HL-60 (cell line): ENCODE data around the gene FGD3.

Experiments used
- GABPA ChIP-seq: IDR thresholded peaks from 2 replicates; pipeline ENCODE4 v1.6.1; 2012; ENCODE audit warnings: low read depth
- SPI1 ChIP-seq: IDR thresholded peaks from 2 replicates; pipeline ENCODE4 v1.6.1; 2012; ENCODE audit warnings: low read depth, mild to moderate bottlenecking, borderline replicate concordance
- TF ChIP-seq, protein P1 (sequence below): IDR thresholded peaks from one replicate; pipeline ENCODE4 v1.5.1; 2011; ENCODE audit warnings: low read length, control low read depth, inconsistent platforms; ENCODE audit not compliant: insufficient read depth

DNA sequence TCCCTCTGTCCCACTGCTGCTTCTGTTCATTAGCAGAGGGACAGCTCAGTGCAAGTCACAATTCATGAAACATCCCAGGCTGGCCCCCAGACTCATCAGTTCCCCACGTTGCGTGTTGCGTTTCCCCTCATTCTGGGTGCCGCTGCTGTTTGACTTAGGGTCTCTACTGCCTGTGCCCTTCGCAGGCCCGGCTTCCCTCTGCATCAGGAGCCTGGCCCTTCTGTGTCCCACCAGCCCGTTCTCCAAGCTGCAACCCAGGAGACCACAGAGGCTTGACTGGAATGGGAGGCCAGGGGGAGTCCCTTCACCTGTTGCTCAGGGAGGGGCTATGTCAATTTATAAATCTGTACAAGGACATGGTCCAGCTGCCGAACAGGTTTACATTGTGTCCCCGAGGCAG, 57.2 kb downstream of the FGD3 start:
- TF ChIP-seq, protein P1, sequence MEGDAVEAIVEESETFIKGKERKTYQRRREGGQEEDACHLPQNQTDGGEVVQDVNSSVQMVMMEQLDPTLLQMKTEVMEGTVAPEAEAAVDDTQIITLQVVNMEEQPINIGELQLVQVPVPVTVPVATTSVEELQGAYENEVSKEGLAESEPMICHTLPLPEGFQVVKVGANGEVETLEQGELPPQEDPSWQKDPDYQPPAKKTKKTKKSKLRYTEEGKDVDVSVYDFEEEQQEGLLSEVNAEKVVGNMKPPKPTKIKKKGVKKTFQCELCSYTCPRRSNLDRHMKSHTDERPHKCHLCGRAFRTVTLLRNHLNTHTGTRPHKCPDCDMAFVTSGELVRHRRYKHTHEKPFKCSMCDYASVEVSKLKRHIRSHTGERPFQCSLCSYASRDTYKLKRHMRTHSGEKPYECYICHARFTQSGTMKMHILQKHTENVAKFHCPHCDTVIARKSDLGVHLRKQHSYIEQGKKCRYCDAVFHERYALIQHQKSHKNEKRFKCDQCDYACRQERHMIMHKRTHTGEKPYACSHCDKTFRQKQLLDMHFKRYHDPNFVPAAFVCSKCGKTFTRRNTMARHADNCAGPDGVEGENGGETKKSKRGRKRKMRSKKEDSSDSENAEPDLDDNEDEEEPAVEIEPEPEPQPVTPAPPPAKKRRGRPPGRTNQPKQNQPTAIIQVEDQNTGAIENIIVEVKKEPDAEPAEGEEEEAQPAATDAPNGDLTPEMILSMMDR = no peak
- TF ChIP-seq GABPA (no peak), SPI1 (no peak)
